Activated T-cell treated with anti-CD3 and anti-CD28 coated beads, Interleukin-2, amount 50 U/mL, for 48 hours (primary cell): ENCODE data around the gene ZNF318.

Source experiments
- DNase-seq, 2 experiments: peaks; one replicate each; pipeline ENCODE4 v3.0.0-alpha.2; 2020

The ZNF318 gene

GRCh38 chr6:43297644-43298564 is 71.5 kb downstream of the ZNF318 start, which contains the start of gene SLC22A7:
TSS of gene SLC22A7 (plus strand) at chr6:43298260. CDS start at chr6:43298359, 99 bp downstream.
- no peak for DNase-seq

GRCh38 chr6:43296780-43297497 is 72.5 kb downstream of the ZNF318 start:
- DNase-seq: no peak

DNA sequence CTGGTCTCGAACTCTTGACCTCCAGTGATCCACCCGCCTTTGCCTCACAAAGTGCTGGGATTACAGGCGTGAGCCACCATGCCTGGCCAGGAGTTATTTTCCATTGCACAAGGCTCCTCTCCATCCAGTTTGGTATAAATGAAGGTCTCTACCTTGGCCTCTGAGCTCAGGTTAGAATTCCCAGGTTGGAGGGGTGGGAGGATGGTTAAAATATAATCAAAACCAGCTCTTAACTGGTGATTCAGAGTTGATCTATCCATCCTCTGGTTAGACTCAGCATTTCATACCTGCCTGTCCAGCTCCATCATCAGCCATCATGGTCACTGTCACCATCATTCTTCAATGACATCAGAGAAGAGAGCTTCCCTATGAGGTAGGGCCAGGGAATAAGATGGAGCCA is 74.0 kb downstream of the ZNF318 start:
- DNase-seq: no peak

DNA sequence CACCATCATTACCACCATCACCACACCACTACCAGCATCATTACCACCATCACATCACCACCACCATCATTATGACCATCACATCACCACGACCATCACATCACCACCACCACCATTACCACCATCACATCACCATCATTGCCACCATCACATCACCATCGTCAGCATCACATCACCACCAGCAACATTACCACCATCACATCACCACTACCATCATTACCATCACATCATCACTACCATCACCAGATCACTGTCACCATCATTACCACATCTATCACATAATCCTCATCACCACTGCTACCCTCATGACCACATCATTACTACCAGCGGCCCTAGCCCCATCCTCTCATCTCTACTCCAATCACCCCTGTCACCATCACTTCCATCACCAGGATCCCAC is 74.9 kb downstream of the ZNF318 start:
- DNase-seq: no peak

DNA sequence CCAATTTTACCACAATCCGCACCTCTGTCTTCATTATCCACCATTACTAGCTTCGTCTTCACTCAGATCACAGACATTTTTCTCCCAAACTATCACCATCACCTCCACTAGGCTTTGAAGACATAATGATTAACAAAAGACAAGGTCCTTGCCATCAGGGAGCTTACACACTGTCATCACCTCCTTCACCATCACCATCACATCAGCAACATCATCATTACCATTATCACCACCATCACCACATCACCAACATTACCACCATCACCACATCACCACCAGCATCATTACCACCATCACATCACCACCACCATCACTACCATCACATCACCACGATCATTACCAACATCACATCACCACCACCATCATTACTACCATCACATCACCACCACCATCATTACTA is 75.7 kb downstream of the ZNF318 start:
- DNase-seq: no peak

GRCh38 chr6:43292763-43293318 is 76.6 kb downstream of the ZNF318 start:
- DNase-seq: no peak

DNA sequence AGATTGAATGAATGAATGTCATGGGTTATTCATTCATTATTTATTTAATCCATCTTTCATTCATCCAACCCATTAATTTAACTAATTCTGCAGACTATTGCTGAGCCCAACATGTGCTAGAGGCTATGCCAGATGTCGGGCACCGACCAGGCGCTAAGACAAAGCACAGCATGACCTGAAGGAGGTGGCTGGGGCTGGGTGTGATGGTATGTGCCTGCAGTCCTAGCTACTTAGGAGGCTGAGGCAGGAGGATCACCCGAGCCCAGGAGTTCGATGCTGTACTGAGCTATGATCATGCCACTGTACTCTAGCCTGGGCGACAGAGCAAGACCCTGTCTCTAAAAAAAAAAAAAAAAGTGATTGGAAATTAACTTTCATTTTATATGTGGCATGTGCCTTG is 77.1 kb downstream of the ZNF318 start:
- DNase-seq: no peak

DNA sequence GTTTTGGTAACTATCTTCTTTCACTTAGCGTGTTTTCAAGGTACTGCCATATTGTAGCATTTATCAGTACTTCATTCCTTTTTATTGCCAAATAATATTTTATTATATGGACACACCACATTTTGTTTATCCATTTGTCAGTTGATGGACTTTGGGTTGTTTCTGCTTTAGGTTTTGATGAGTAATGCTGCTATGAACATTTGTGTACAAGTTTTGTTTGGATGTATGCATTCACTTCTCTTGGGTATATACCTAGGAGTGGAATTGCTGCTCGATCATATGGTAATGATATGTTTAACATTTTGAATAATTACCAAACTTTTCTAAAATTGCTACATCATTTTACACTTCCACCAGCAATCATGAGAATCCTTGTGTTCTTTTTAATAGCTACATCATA is 77.7 kb downstream of the ZNF318 start:
- no peak for DNase-seq

DNA sequence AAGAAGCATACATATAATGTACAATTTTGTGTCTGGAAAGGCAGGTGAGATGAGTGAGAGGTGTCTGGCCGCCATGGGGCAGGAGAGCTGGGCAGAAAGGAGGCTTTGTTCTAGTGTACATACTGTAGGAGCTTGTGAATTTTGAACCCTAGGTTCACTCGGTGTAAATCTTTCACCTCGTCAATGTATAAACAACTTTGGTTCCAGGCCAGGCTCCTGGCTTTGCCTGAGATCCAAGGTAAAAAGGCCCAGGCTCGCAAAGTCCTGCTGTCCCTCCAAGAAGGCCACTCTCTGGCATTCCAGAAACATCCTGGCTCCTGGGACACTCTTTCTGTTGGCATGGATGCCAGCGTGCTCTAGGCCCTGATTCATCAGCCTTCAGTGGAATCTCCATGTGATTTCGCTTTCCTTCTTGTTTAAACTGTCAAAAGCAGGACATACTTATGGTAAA is 78.5 kb downstream of the ZNF318 start:
- no peak for DNase-seq

GRCh38 chr6:43290339-43290904 is 79.0 kb downstream of the ZNF318 start:
- no peak for DNase-seq

DNA sequence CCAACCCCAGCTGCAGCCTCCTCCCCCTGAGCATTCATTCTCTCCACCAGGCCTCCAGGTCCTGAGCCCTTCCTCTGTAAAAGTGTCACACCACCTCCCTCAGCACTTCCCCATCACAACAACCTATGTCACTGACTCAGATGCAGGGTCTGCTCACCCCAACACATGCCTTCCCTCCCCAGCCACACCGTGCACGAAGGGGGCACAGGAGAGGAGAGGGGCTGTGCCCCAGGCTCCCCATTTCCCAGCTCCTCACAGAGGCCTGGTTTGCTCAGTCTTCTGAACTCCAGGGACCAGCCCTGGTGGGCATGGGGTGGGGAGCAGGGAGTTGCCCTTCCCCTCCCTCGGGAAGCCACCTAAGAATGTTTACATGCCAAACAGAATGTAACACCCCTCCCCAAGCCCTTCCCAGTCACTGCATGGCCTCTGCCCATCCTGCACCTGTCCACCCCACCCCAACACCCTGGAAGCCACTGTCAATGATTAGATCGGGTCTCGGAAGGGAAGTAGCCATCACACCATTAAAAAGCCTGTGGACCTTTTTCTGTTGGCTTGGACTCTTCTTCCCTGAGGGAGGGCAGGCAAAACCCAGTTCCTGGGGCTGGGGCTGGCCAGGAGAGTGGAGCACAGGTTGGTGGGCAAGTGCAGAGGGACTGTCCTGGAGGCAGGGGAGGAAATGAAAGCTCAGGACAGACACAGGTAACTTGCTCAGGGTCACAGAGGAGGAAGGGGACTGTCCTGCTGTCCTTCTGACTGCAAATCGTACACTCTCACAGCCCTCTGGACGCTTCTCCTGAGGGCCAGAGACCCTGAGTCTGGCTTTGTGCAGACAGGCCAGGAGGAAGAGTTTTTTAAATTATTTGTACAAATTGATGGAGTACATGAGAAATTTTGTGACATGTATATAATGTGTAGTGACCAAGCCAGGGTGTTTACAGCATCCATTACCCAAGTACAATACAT is 81.4 kb downstream of the ZNF318 start:
- no peak for DNase-seq

DNA sequence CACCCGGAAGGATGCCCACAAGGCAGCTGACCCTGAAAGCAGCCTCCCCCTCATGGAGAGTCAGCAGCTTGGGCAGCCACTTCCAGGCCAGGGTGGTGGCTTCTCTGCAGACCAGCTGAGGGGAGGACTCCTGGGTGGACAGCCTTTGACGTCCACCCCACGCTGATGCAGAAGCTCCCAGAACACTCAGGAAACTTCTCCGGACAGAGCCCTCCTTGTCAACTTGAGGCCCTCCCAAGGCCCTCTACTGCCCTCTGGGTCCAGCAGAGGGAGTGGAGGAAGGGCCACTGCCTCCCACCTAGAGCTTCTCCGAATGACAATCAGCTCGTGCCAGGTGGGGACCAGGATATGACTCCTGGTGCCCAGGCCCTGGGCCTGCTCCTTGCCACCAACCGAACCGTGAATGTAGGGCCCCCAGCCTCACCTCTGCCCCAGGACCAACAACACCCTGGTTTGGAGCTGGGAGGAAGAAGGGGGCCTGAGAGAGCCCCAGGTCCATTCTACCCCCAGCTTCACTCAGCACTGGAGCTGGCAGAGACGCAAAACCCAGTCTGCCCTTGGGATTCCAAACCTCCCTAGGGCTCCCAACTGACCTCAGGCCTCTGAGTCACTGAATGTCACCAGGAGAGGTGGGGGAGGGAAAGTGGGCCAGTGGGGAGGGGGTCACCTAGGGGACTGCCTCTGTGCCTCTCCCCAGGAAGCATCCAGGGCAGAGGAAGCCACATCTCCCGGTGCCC is 82.3 kb downstream of the ZNF318 start:
- no peak for DNase-seq

- no peak for DNase-seq
Measured at GRCh38 chr6:43286456-43286979, 82.9 kb downstream of the ZNF318 start.
